ENCODE data around the gene MBOAT2.

GRCh38 chr2:8819948-8820347, 183.5 kb downstream of the MBOAT2 start:
- TF ChIP-seq CTCF (optimal IDR thresholded peaks at IDR 0.05 in 1 of 3, IDR thresholded peaks at IDR 0.05 in 1 of 3, conservative IDR thresholded peaks at IDR 0.05 in 1 of 3; ENCODE audit: extremely low read depth in 1 of 3, insufficient read depth in 2 of 3, low read length in 3 of 3) (no peak), EZH2 (IDR thresholded peaks at IDR 0.05; ENCODE audit: low read length) (no peak)

Measured in keratinocyte (primary cell).